Measurements from ENCODE around the gene LTC4S. TPM values are rescaled to one million over a fixed set of nuclear protein-coding genes. Genes with fewer than 3 reads are reported as not detected.

Gene LTC4S
- polyA plus RNA-seq, 2 of the 4 experiments (the other 2 are of a cell fraction), result not detected

- TF ChIP-seq RAD21 (conservative IDR thresholded peaks at IDR 0.05 in 1 of 2, IDR thresholded peaks at IDR 0.05 in 1 of 2) (no peak), CBX2 (IDR thresholded peaks at IDR 0.05; ENCODE audit: borderline replicate concordance, low read depth) (no peak)
These were observed 24.5 kb upstream of the LTC4S start (continued) for GRCh38 chr5:179769271-179769670.

GRCh38 chr5:179769796-179770195 is 24.0 kb upstream of the LTC4S start:
- Histone ChIP-seq H3K4me1 (peaks cover 18% of the 10 kb centered on the region), H3K27ac (no peak overlapping the region), H3K9me3 (no peaks in the 10 kb centered on the region), H3K4me2 (no peak overlapping the region), H3K4me3 (no peak overlapping the region)
- ATAC-seq, result no peak
- no peak for DNase-seq (ENCODE audit: low read depth in 1 of 2, low spot score in 1 of 2)
- TF ChIP-seq GATA3 (IDR thresholded peaks at IDR 0.05; ENCODE audit: borderline replicate concordance) (no peak), SREBF2 (IDR thresholded peaks at IDR 0.05) (no peak), HEYL (CRISPR knock-in tag; IDR thresholded peaks at IDR 0.05) (no peak), KDM5A (IDR thresholded peaks at IDR 0.05) (no peak), HDAC2 (IDR thresholded peaks at IDR 0.05) (no peak), ESRRA (IDR thresholded peaks at IDR 0.05; ENCODE audit: borderline replicate concordance, low read length) (no peak)
- POLR2A ChIA-PET, result no interaction called here
- FAIRE-seq, result no peak
- CTCF ChIA-PET, result interaction anchor here (1.0 to 5.5 kb wide), 4 partner anchors 10 to 33 kb away, joined by 4 to 26 read pairs (median 8); partner anchors contain the start of gene LTC4S
- 94% methylated on average over 5 of the region's 5 CpGs for WGBS (ENCODE audit: missing lambda C conversion rate)

- 96% methylated on average over 4 of the region's 4 CpGs for WGBS (ENCODE audit: missing lambda C conversion rate)
- Histone ChIP-seq H3K9me3 (no peaks in the 10 kb centered on the region), H3K4me1 (peaks cover 2% of the 10 kb centered on the region), H3K4me3 (no peak overlapping the region), H3K4me2 (no peak overlapping the region), H3K27ac (no peak overlapping the region)
- ChIA-PET POLR2A (interaction anchor here (1.0 kb wide), 1 partner anchor 148 kb away, joined by 3 read pairs; the partner anchor contains the start of gene HNRNPH1), CTCF (interaction anchor here (1.0 to 2.3 kb wide), 5 partner anchors 8 to 94 kb away, joined by 3 to 9 read pairs (median 6); no protein-coding TSS in a partner anchor)
- ATAC-seq (no peak), DNase-seq (ENCODE audit: low read depth in 1 of 2, low spot score in 1 of 2) (no peak), FAIRE-seq (no peak)
- TF ChIP-seq USF2 (IDR thresholded peaks at IDR 0.05), result no peak
- TF ChIP-seq KDM1A (IDR thresholded peaks at IDR 0.05; ENCODE audit: low read depth), result no peak
- no peak for TF ChIP-seq CHD2 (IDR thresholded peaks at IDR 0.05; ENCODE audit: low read length, partially characterized antibody)
- no peak for TF ChIP-seq JUNB (IDR thresholded peaks at IDR 0.05)
- no peak for TF ChIP-seq ATOH8 (CRISPR knock-in tag; IDR thresholded peaks at IDR 0.05; ENCODE audit: low read depth)
These were observed 22.4 kb upstream of the LTC4S start for GRCh38 chr5:179771311-179771895.

- ChIA-PET CTCF (interaction anchor here (1.3 to 2.3 kb wide), 3 partner anchors 9 to 24 kb away, joined by 6 to 9 read pairs (median 8); no protein-coding TSS in a partner anchor), POLR2A (no interaction called here)
- Histone ChIP-seq H3K27ac (no peak overlapping the region), H3K4me2 (no peak overlapping the region), H3K4me3 (no peak overlapping the region), H3K9me3 (no peaks in the 10 kb centered on the region), H3K4me1 (no peaks in the 10 kb centered on the region)
- DNase-seq (ENCODE audit: low read depth in 1 of 2, low spot score in 1 of 2) (no peak), FAIRE-seq (no peak), ATAC-seq (no peak)
- WGBS (ENCODE audit: missing lambda C conversion rate), result 87% methylated on average over 6 of the region's 6 CpGs
- TF ChIP-seq EHF (CRISPR knock-in tag; IDR thresholded peaks at IDR 0.05) (no peak), POLR2A (IDR thresholded peaks at IDR 0.05; ENCODE audit: low read length) (no peak), RNF2 (IDR thresholded peaks at IDR 0.05; ENCODE audit: borderline replicate concordance, low read depth) (no peak), CTCF (IDR thresholded peaks at IDR 0.05) (no peak), TFCP2L1 (CRISPR knock-in tag; IDR thresholded peaks at IDR 0.05) (no peak), EHMT2 (IDR thresholded peaks at IDR 0.05; ENCODE audit: low read depth) (no peak), NFE2L2 (conservative IDR thresholded peaks at IDR 0.05; ENCODE audit: low read length) (no peak), ZNF302 (CRISPR knock-in tag; IDR thresholded peaks at IDR 0.05) (no peak), TP53 (CRISPR knock-in tag; IDR thresholded peaks at IDR 0.05) (no peak), USF2 (IDR thresholded peaks at IDR 0.05) (no peak), RCOR1 (IDR thresholded peaks at IDR 0.05; ENCODE audit: low read depth, low read length) (no peak)
These were observed 21.4 kb upstream of the LTC4S start for GRCh38 chr5:179772351-179772750.
